K562 (cell line): ENCODE measurements around the gene UGT3A1. TPM values are rescaled to one million over a fixed set of nuclear protein-coding genes. Genes with fewer than 3 reads are reported as not detected.

ENCODE experiments used
- DIDO1 ChIP-seq: fragments of 450-650 bp; IDR thresholded peaks from 2 replicates; pipeline ENCODE4 v1.6.1; 2016; ENCODE audit warnings: low read depth, missing biosample characterization, missing genetic modification characterization
- HDAC8 ChIP-seq: fragments of 450-650 bp; IDR thresholded peaks from 2 replicates; pipeline ENCODE4 v1.6.1; 2016; ENCODE audit warnings: mild to moderate bottlenecking, missing genetic modification characterization, moderate library complexity, missing compliant biosample characterization
- KLF16 ChIP-seq: IDR thresholded peaks from 2 replicates; pipeline ENCODE4 v1.6.1; 2016; ENCODE audit warnings: antibody characterized with exemption
- RAD21 ChIP-seq, 2 experiments: fragments of 250-450 bp in 1 of 2; fragments of 450-650 bp in 1 of 2; sonication (Bioruptor Pico) in 1 of 2; formaldehyde crosslinking in 1 of 2; IDR thresholded peaks in 1 of 2; conservative IDR thresholded peaks in 1 of 2; 2 replicates each; pipeline versions ENCODE4 v1.4.0 to v1.8.0; 2020 to 2022; ENCODE audit warnings: mild to moderate bottlenecking in 2 of 2, moderate library complexity in 1 of 2
- SAP30 ChIP-seq: fragments of 200-600 bp; sonication (generic); IDR thresholded peaks from 2 replicates; pipeline ENCODE4 v1.6.1; 2012; ENCODE audit warnings: borderline replicate concordance, low read depth, mild to moderate bottlenecking, moderate library complexity, low read length, control low read depth, inconsistent platforms; ENCODE audit not compliant: insufficient read depth, poor library complexity, severe bottlenecking
- SP2 ChIP-seq: IDR thresholded peaks from 2 replicates; pipeline ENCODE4 v1.6.1; 2011; ENCODE audit warnings: mild to moderate bottlenecking, low read depth, low read length, moderate library complexity; ENCODE audit not compliant: poor library complexity, severe bottlenecking; ENCODE audit errors: extremely low read depth
- ZBTB40 ChIP-seq, 2 experiments: fragments of 450-650 bp in 1 of 2; sonication (generic) in 1 of 2; formaldehyde crosslinking in 1 of 2; IDR thresholded peaks; 2 replicates each; pipeline versions ENCODE4 v1.7.1 to v1.9.0; 2016 to 2022; ENCODE audit warnings: inconsistent platforms in 1 of 2, mild to moderate bottlenecking in 1 of 2, missing genetic modification reagents in 1 of 2
- polyA plus RNA-seq, 8 experiments: library from polyadenylated mRNA; depleted of rRNA in 4 of 8; stranded (reverse) in 5 of 8; unstranded in 3 of 8; fragments of >200 nt; fragmentation: Nextera tagmentation in 2 of 8; fragmentation: Illumina TruSeq in 1 of 8; extraction: Ambion mirVana in 2 of 8; extraction: Trizol in 1 of 8; gene quantifications; 2 replicates each; pipeline versions ENCODE4 v1.2.1 to v1.2.3, GENCODE V29; 2011 to 2014; ENCODE audit warnings: inconsistent platforms in 1 of 8, missing spikeins in 1 of 8
- total RNA-seq, 7 experiments: library from RNA; depleted of rRNA in 6 of 7; stranded (reverse); fragments of >200 nt in 6 of 7; fragmentation: Illumina TruSeq in 2 of 7; extraction: Trizol in 2 of 7; gene quantifications; 2 replicates each; pipeline versions ENCODE4 v1.2.1 to v1.2.3, GENCODE V29; 2011 to 2021; ENCODE audit warnings: low replicate concordance in 1 of 7
- TF ChIP-seq, protein P1 (sequence below): fragments of 450-650 bp; IDR thresholded peaks from one replicate; pipeline ENCODE4 v1.6.1; 2018; ENCODE audit warnings: mild to moderate bottlenecking, moderate library complexity; ENCODE audit not compliant: partially characterized antibody

Gene UGT3A1
- total and polyA plus RNA-seq, 9 of the 15 experiments (the other 6 are each of a cell fraction or from before 2014, with no cell fraction given) = not detected

- TF ChIP-seq ZBTB40 (IDR thresholded peaks at IDR 0.05) (no peak), ZBTB40 (CRISPR knock-in tag; IDR thresholded peaks at IDR 0.05) (no peak), HDAC8 (tag) (no peak), SAP30 (no peak), SP2 (no peak), RAD21 (CRISPR knock-in tag; conservative IDR thresholded peaks at IDR 0.05 in 1 of 2, IDR thresholded peaks at IDR 0.05 in 1 of 2) (no peak), DIDO1 (tag) (no peak), KLF16 (no peak)
- TF ChIP-seq, protein P1, sequence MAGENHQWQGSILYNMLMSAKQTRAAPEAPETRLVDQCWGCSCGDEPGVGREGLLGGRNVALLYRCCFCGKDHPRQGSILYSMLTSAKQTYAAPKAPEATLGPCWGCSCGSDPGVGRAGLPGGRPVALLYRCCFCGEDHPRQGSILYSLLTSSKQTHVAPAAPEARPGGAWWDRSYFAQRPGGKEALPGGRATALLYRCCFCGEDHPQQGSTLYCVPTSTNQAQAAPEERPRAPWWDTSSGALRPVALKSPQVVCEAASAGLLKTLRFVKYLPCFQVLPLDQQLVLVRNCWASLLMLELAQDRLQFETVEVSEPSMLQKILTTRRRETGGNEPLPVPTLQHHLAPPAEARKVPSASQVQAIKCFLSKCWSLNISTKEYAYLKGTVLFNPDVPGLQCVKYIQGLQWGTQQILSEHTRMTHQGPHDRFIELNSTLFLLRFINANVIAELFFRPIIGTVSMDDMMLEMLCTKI = no peak
Measured at GRCh38 chr5:36033486-36033885, 42.3 kb upstream of the UGT3A1 start (continued).
